HG03354 (cell line): Measurements from ENCODE around the gene B3GALT6.

Experiments
- ATAC-seq: cut with Tn5 transposase; IDR thresholded peaks from one replicate; pipeline ENCODE4 v1.9.1; 2021; ENCODE audit warnings: mild to moderate bottlenecking; ENCODE audit not compliant: unreplicated experiment, poor library complexity, severe bottlenecking

B3GALT6 gene

GRCh38 chr1:1215080-1215676 is 16.9 kb upstream of the B3GALT6 start:
- ATAC-seq, result no peak

DNA sequence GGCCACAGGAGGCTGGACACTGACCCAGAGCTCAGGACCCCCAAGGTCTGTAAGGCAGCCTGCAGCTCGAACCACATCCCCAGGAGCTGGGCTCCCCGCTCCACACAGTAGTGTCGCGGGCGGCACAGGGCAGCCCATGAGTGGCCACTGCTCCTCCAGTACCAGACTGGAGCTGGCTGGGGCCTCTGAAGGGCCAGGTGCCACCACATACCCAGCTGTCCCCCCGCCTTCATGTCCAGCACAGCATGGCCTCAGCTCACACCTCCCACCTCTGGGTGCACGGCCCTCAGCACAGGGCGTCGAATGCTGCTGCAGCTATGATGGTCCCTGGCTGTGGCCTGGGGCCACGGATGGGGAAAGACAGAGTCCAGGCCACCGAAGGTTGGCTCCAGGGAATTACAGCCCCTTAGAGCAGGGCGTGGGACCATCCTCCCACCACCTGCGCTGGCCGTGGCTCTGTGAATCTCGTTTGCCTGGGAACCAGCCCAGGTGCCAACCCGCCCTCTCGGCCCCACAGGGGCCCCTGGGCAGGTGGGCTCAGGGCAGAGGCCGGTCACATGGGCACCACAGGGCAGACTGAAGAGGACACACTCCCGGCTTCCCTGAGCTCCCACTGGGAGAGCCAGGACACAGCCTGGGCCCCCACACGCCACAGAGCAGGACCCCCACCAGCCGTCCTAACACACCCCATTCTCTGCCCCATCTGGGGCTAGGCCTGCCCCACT is 16.0 kb upstream of the B3GALT6 start:
- ATAC-seq, result no peak

DNA sequence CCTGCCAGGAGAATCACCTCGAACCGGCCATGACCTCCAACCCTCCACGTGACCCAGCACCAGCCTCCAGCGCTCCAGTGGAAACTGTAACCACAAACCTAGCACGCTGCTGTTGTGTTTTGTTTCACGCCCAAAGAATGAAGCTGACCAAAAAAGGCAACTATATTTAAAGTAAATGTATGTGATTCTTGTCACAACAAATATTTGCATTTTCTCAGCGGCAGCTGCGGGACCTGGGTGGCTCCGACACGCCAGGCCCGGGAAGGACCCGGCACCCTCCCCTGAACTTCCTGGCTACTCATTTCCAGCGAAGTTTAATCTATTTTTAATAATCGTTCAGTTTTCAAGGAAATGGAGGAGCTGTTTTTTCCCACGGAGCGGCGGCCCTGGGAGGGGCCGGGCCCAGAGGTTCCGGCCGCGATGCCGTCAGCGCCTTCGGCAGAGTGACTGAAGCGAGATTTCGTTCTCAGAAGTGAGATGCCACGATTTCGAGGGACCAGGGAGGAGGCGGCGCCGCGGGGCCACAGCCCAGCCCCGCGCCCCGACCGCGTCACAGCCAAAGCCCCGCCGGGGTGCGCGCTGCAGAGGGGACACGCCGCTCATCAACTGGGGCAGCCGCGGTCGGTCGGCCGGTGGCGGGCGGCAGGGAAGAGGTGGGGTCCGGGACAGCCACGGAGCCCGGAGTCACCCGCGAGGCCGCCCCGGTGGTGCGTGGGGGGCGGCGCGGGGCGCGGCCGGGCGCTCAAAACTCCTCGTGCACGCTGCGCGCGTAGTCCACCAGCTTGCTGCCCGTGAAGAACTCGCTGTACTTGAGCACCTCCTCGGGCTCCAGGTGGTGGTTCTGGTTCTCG is 15.0 kb upstream of the B3GALT6 start:
- no peak for ATAC-seq

- ATAC-seq, result no peak
Observed at GRCh38 chr1:1217621-1218523, 14.2 kb upstream of the B3GALT6 start.

GRCh38 chr1:1218524-1219200 is 13.4 kb upstream of the B3GALT6 start:
- ATAC-seq, result no peak

GRCh38 chr1:1219341-1219740 is 12.7 kb upstream of the B3GALT6 start:
- no peak for ATAC-seq

GRCh38 chr1:1220197-1220596 is 11.8 kb upstream of the B3GALT6 start:
- ATAC-seq, result no peak

DNA sequence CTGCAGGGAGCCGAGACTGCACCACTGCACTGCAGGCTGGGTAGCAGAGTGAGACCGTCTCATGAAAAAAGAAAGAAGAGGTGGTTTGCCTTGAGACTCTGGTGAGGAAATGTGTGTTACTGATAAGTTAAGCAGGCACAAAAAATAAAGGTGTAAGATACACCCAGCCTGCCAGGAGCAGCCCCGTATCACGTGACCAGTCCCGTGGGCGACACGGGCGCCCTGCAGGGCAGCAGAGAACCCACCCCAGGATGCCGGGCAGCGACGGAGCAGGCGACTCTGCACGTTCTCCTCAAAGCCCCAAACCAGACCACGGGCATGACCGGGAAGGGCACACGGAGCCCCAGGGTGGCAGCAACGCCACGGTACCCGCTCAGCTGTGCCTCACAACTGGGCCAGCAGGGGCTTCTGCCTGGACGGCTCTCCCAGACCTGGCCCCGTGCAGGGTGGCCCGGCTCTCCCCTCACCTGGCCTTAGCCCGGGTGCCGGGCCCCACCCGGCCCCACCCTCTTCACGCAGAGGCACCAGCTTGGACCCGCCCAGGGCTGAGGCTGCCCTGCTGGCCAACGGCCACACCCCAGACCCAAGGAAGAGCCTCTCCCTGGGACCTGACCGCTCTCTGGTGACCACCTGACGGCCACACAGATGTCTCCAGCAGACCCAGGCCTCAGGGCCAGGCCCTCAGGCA is 10.0 kb upstream of the B3GALT6 start:
- no peak for ATAC-seq

DNA sequence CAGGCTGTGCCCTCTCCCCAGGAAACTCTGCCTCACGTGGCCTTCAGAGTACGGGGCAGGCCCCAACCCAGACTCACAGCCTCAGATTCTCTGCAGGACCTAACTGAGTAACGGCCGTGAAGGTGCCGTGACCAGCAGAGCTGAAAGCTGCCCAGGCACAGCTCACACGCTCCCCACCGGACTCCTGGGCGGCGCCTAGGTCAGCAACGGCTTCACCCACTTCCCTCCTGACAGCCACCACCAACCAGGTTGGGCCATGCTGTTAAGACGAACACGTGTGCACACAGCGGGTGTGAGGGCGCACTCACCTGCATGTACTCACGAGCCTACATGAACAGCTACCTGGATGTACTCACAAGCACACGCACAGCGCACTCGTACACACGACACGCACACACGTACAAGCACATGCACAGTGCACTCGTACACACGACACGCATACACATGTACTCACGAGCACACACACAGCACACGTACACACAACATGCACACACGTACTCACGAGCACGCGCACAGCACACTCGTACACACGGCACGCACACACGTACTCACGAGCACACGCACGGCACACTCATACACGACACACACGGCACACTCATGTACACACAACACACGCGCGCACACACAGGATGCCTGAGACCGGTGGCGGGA is 9.3 kb upstream of the B3GALT6 start:
- ATAC-seq, result no peak

DNA sequence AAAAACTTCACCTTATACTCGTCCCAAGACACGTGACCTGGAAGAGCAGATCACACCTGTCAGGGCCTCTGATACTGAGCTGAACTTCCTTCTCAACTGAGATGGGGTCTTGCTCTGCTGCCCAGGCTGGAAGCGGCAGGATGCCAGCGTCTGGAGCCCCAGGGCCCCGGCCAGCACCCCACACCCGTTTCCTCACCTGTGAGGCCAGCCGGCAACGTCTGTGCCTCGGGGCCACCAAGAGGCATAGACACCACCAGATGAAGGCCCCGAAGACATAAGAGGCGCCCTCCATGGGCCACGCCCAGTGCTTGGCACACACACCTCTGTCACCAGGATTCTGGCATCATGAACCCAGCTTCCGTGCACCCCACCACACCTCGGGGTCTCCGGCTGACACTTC is 8.7 kb upstream of the B3GALT6 start:
- no peak for ATAC-seq

GRCh38 chr1:1223891-1224290 is 8.1 kb upstream of the B3GALT6 start:
- ATAC-seq, result no peak

DNA sequence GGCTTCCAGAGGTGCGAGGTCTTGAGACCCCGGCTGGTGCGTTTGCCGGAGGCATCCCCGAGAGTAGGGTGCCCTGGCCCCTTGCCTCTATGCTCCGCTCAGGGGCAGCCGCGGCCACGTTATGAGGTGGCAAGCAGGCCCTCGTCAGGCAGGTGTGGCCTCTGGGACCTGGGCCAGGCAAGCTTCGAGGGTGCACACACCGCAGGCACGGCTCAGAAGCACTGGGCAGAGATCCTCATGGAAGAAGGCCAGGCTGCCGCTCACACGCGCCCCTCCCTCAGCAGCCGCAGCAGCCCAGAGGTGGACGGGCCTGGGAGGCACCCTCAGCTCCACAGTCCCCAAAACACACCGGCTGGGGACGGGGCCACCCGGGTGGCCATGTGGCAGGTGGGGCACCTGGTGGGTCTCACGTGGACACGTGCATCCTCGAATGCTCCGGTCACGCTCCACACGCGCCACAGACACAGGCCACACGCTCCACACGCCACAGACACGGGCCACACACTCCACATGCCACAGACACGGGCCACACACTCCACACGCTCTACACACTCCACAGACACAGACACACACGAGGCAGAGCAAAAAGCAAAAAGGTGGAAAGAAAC is 6.7 kb upstream of the B3GALT6 start:
- no peak for ATAC-seq

DNA sequence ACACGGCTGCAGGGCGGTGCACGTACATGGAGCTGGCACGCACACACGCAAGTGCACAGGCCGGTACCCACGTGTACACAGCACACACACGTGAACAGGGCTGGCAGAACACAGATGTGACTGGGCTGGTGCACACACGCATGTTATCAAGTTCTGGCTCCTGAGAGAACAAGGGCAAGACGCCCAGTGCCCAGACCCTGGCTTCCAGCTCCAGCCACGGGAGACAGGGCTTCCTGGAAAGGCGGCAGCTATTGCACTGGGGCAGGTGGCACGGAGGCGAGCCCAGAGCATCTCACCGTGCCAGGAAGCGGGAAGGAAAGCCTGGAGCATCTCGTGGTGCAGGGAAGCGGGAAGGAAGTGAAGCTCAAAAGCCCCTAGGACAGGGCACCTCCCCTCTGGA is 6.1 kb upstream of the B3GALT6 start:
- no peak for ATAC-seq

DNA sequence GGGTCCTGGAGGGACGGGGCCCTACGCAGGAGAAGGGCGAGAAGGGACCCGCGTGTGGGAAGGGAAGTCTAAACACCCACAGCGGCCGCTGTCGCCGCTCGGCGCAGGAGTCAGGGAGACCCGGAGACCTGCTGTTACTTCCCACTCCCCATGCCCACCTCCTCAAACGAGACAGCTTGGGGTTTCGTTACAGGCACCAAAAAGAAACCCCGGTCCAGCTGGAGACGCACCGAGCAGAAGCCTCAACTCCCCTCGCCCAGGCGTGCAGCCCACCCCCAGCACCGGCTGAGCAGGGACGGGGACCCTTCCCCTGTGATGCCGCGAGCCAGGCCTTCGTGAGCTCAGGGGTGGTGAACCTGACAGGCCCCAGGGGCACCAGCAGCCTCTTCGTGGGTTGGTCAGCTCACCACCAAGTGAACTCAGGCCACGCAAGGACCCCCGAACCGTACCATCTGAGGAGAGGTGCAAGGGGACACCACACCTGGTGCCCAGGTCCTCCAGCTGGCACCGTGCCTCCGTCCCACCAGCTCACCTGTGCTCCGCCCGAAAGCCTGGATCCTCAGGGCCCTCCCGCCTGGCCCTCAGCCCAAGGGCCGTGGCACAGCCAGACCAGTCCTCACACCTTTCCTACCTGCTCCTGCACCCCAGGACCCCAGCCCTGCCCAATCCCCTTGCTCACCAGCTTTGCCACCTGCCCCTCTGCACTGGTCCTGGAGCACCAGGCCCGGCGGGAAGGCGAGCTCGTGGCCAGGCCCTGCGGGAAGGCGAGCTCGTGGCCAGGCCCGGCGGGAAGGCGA is 5.3 kb upstream of the B3GALT6 start:
- ATAC-seq, result no peak

DNA sequence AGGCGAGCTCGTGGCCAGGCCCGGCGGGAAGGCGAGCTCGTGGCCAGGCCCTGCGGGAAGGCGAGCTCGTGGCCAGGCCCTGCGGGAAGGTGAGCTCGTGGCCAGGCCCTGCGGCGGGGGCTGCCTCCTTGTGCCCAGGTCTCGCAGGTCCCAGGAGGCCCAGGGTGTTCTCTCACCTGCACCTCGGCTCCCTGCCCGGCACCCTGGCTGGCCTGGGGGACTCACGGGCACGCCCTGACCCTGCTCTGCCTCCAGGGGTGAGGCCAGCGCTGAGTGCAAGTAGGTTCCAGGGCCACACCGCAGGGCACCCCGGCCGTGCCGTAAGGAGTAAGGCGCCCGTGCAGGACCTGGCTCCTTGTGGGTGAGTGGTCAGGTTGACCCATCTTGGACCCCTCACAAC is 4.7 kb upstream of the B3GALT6 start:
- ATAC-seq, result no peak

DNA sequence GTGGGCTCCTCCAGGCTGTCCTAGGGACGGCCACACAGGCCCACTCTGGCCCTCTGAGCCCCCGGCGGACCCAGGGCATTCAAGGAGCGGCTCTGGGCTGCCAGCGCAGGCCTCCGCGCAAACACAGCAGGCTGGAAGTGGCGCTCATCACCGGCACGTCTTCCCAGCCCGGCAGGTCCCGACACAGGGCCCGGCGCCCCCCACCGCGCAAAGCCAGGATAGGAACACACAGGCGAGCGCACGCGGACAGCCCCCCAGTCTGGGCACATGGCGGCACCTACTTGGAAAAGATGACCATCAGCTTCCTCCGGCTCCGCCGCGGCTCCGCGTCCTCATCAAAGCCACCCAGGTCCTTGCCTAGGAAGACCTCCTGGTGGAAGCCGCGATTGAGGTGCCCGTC is 3.9 kb upstream of the B3GALT6 start:
- no peak for ATAC-seq
